ENCODE measurements around the gene PABPN1. TPM values are rescaled to one million over a fixed set of nuclear protein-coding genes. Genes with fewer than 3 reads are reported as not detected.
A peak's percentile ranks its signal among the peaks of the same experiment; 100 is the strongest.

Gene PABPN1
- total and polyA plus RNA-seq, 9 of the 15 experiments (the other 6 are each of a cell fraction or from before 2014, with no cell fraction given): 32.6 to 388 (median 178) TPM

DNA sequence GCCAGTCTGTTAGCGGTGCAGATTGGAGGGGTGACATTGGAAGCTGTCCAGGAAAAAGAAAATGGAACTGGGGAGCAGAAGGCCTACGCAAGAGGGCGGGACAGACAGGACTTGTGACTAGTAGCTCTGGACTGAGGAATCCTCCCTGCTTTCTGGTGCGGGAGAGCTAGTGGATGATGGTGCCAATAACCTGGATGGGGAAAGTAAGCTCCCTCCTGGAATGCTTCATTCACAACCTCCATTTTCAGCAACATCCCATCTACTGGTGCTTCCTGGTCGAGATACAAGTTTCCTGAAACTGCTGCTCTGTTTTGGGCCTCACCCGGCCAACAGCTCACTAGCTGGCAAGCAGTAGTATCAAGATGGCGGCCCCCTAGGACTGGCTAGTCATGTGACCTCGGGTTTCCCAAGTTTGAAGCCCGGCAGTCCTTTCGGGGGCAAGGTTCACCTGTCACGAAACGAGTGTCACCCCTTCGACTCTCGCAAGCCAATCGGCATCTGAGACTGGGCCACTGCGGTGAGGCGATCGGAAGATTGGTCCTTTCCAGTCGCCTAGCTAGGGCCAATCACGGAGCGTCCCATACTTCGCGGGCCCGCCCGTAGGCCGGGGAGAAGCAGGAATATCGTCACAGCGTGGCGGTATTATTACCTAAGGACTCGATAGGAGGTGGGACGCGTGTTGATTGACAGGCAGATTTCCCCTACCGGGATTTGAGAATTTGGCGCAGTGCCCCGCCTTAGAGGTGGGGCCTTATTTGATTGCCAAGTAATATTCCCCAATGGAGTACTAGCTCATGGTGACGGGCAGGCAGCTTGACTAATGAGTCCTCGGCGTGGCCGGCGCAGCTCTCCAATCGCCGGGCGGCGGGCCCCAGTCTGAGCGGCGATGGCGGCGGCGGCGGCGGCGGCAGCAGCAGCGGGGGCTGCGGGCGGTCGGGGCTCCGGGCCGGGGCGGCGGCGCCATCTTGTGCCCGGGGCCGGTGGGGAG is at the start of gene PABPN1 (continued):
- TF ChIP-seq, protein P1, sequence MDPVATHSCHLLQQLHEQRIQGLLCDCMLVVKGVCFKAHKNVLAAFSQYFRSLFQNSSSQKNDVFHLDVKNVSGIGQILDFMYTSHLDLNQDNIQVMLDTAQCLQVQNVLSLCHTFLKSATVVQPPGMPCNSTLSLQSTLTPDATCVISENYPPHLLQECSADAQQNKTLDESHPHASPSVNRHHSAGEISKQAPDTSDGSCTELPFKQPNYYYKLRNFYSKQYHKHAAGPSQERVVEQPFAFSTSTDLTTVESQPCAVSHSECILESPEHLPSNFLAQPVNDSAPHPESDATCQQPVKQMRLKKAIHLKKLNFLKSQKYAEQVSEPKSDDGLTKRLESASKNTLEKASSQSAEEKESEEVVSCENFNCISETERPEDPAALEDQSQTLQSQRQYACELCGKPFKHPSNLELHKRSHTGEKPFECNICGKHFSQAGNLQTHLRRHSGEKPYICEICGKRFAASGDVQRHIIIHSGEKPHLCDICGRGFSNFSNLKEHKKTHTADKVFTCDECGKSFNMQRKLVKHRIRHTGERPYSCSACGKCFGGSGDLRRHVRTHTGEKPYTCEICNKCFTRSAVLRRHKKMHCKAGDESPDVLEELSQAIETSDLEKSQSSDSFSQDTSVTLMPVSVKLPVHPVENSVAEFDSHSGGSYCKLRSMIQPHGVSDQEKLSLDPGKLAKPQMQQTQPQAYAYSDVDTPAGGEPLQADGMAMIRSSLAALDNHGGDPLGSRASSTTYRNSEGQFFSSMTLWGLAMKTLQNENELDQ (CRISPR knock-in tag; IDR thresholded peaks at IDR 0.05; ENCODE audit: borderline replicate concordance): 0 out of 2 replicates have a peak, but pooled peaks have one; percentile 44
- TF ChIP-seq KLF6 (CRISPR knock-in tag; IDR thresholded peaks at IDR 0.05; ENCODE audit: borderline replicate concordance) (no peak), ZNF274 (IDR thresholded peaks at IDR 0.05; ENCODE audit: borderline replicate concordance, low read depth, low read length) (no peak), XRCC3 (IDR thresholded peaks at IDR 0.05) (no peak), CBFB (CRISPR knock-in tag; IDR thresholded peaks at IDR 0.05) (no peak), TARDBP (IDR thresholded peaks at IDR 0.05) (peak; percentile 86; the same call in 1 of the 2 replicates), SMARCA4 (IDR thresholded peaks at IDR 0.05) (no peak), PML (IDR thresholded peaks at IDR 0.05; ENCODE audit: low read length) (no peak; the same call in 1 of the 2 replicates), STAT5B (CRISPR knock-in tag; IDR thresholded peaks at IDR 0.05) (no peak), TSC22D4 (tag; IDR thresholded peaks at IDR 0.05) (no peak), PHF21A (IDR thresholded peaks at IDR 0.05; ENCODE audit: borderline replicate concordance, low read depth) (peak; percentile 5; the same call in 1 of the 2 replicates), SMARCE1 (IDR thresholded peaks at IDR 0.05) (no peak), ZNF830 (CRISPR knock-in tag; IDR thresholded peaks at IDR 0.05) (no peak), TRIM28 (IDR thresholded peaks at IDR 0.05) (peak; percentile 24; the same call in 1 of the 2 replicates)
- TF ChIP-seq, protein P2, sequence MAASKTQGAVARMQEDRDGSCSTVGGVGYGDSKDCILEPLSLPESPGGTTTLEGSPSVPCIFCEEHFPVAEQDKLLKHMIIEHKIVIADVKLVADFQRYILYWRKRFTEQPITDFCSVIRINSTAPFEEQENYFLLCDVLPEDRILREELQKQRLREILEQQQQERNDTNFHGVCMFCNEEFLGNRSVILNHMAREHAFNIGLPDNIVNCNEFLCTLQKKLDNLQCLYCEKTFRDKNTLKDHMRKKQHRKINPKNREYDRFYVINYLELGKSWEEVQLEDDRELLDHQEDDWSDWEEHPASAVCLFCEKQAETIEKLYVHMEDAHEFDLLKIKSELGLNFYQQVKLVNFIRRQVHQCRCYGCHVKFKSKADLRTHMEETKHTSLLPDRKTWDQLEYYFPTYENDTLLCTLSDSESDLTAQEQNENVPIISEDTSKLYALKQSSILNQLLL (CRISPR knock-in tag; IDR thresholded peaks at IDR 0.05; ENCODE audit: borderline replicate concordance): no peak
- TF ChIP-seq, protein P3, sequence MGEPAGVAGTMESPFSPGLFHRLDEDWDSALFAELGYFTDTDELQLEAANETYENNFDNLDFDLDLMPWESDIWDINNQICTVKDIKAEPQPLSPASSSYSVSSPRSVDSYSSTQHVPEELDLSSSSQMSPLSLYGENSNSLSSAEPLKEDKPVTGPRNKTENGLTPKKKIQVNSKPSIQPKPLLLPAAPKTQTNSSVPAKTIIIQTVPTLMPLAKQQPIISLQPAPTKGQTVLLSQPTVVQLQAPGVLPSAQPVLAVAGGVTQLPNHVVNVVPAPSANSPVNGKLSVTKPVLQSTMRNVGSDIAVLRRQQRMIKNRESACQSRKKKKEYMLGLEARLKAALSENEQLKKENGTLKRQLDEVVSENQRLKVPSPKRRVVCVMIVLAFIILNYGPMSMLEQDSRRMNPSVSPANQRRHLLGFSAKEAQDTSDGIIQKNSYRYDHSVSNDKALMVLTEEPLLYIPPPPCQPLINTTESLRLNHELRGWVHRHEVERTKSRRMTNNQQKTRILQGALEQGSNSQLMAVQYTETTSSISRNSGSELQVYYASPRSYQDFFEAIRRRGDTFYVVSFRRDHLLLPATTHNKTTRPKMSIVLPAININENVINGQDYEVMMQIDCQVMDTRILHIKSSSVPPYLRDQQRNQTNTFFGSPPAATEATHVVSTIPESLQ (CRISPR knock-in tag; IDR thresholded peaks at IDR 0.05): no peak
- TF ChIP-seq, protein P4, sequence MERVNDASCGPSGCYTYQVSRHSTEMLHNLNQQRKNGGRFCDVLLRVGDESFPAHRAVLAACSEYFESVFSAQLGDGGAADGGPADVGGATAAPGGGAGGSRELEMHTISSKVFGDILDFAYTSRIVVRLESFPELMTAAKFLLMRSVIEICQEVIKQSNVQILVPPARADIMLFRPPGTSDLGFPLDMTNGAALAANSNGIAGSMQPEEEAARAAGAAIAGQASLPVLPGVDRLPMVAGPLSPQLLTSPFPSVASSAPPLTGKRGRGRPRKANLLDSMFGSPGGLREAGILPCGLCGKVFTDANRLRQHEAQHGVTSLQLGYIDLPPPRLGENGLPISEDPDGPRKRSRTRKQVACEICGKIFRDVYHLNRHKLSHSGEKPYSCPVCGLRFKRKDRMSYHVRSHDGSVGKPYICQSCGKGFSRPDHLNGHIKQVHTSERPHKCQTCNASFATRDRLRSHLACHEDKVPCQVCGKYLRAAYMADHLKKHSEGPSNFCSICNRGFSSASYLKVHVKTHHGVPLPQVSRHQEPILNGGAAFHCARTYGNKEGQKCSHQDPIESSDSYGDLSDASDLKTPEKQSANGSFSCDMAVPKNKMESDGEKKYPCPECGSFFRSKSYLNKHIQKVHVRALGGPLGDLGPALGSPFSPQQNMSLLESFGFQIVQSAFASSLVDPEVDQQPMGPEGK (CRISPR knock-in tag; IDR thresholded peaks at IDR 0.05; ENCODE audit: borderline replicate concordance): 0 out of 2 replicates have a peak, but pooled peaks have one; percentile 17
- TF ChIP-seq, protein P5, sequence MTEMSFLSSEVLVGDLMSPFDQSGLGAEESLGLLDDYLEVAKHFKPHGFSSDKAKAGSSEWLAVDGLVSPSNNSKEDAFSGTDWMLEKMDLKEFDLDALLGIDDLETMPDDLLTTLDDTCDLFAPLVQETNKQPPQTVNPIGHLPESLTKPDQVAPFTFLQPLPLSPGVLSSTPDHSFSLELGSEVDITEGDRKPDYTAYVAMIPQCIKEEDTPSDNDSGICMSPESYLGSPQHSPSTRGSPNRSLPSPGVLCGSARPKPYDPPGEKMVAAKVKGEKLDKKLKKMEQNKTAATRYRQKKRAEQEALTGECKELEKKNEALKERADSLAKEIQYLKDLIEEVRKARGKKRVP (CRISPR knock-in tag; IDR thresholded peaks at IDR 0.05): no peak

All from K562 (cell line).